ENCODE results near the gene AATF. TPM values are rescaled to one million over a fixed set of nuclear protein-coding genes. Genes with fewer than 3 reads are reported as not detected.

The AATF gene
- total RNA-seq, 1 experiment from 2014 or later = 54.7 TPM

DNA sequence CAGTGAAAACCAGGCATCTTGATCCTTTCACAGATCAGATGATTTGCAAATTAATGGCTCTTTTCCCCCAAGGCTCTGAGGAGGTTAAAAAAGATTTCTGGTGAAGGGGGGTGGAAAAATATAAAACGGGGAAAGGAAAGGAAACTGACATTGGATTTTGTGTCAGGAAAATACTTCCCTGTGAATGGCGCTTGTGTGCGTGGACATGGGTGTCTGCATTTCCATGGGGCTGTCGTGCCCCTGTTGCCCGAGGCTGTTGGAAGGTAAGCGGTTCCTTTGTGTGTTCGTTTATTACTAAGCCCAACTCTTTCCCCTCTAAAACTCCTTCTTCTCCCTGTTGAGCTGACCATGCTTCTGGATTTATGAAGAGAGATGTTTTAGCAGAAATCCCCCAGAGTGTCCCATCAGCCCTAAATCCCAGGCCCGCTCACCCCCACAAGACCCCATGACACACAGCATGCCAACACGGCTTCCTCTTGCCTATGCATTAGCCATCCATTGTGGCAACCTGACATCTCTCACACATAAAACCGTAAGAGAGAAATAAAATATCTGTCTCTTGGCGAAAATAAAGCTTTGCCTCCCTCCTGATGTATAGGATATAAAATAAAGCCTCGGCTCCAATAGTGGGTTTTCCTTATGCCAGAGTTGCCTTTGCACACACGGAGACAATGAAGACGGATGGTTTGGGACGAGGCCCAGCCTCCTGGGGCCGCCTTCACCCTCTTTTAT is 18.7 kb upstream of the AATF start:
- DNase-seq (ENCODE audit: low spot score) = peak; percentile 38
- in situ Hi-C loops (cut with HindIII; ENCODE audit: low sequenced_read_pairs) = loop anchor here (25.0 kb wide), 1 partner anchor 93 kb away; no protein-coding TSS in a partner anchor

DNA sequence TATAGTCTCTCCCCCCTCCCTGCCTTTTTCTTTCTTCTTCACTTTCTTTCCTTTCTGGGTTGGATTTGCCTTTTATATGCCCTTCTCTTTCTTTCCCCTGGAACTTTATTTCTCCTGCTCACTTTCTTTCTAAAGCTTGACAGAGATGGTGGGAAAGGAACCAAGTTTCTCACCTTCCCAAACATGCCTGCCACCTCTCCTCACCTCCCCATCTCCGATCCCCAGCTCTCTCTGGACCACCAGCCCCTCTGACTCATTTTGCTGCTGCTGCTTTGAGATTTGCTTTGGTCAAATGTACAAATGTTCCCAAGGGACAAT is 18.2 kb upstream of the AATF start:
- no peak for DNase-seq (ENCODE audit: low spot score)
- in situ Hi-C loops (cut with HindIII; ENCODE audit: low sequenced_read_pairs) = loop anchor here (25.0 kb wide), 1 partner anchor 93 kb away; no protein-coding TSS in a partner anchor

DNA sequence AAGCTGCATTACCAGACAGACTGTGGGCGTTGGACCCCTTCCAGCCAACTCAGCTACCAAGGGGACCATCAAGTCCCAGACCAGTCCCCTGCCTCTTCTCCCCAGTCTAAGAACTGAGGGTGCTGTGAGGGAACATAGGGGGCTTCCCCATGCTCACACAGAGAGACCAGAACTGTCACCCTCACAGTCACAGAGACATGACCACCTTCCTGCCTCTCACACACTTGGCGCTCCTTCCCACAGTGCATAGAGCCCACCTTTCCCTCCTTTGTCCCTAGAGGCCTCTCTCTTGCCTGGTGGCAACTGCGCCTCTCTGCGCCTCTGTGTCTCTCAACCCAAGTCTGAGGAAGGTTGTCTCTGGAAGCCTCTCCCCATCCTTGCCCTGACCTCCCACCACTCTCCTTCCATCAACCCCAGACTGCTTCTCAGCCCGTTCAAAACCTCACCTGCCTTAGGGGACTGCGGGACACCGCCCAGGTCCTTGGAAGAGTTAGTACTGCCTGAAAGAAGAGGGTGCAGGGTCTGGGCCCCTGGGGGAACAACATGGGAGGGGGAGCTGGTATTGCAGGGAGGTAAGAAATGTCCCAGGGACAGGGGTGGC is 17.6 kb upstream of the AATF start:
- DNase-seq (ENCODE audit: low spot score) = peak; percentile 26
- in situ Hi-C loops (cut with HindIII; ENCODE audit: low sequenced_read_pairs) = loop anchor here (25.0 kb wide), 1 partner anchor 94 kb away; no protein-coding TSS in a partner anchor

DNA sequence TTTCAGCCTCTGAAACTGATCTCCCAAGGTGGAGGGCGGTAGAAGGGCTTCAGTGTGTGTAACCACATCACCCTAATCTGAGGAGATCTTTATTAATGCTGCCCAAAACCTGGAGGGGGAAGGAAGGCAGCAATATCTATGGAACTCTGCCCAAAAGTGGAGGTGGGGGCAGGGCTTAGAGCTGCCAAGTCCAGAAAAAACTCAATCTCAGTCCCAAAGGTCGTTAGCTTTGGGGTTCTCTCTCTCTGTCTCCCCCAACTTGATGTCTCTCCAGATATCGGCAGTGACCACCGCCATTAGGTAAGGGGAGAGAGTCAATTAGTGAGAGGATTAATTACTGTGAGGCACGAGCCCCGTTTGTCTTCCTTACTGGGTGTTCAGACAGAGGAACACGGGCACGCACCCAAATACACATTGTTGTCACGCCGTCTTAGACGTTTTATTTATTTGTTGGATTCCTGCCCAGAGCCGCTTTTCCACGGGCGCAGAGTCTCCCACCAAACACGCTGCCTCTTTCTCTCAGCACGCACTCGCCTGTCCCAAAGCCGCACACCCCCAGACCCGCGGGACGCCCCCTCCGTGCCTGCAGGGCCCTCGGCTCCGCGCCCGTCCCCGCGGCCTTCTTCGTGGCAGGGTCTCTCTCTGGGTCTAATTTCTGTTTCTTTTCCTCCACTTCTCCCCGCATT is 16.9 kb upstream of the AATF start:
- peak; percentile 76 for DNase-seq (ENCODE audit: low spot score)
- in situ Hi-C loops (cut with HindIII; ENCODE audit: low sequenced_read_pairs) = loop anchor here (25.0 kb wide), 1 partner anchor 95 kb away; no protein-coding TSS in a partner anchor

DNA sequence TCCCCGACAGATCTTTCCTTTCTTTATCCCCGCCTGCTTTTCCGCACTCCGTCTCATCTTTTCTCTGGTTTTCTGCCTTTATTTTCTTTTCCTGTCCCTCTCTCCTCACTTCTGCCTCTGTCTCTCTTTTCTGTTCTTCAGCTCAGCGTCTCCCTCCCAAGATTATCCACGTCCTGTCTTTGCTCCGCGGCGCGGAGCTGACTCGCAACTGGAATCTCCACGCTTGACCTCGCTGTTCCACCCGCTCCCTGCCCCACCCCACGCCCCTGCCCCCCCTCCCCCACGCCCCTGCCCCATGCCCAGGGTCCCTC is 16.4 kb upstream of the AATF start:
- in situ Hi-C loops (cut with HindIII; ENCODE audit: low sequenced_read_pairs) = loop anchor here (25.0 kb wide), 1 partner anchor 95 kb away; no protein-coding TSS in a partner anchor
- peak; percentile 32 for DNase-seq (ENCODE audit: low spot score)

DNA sequence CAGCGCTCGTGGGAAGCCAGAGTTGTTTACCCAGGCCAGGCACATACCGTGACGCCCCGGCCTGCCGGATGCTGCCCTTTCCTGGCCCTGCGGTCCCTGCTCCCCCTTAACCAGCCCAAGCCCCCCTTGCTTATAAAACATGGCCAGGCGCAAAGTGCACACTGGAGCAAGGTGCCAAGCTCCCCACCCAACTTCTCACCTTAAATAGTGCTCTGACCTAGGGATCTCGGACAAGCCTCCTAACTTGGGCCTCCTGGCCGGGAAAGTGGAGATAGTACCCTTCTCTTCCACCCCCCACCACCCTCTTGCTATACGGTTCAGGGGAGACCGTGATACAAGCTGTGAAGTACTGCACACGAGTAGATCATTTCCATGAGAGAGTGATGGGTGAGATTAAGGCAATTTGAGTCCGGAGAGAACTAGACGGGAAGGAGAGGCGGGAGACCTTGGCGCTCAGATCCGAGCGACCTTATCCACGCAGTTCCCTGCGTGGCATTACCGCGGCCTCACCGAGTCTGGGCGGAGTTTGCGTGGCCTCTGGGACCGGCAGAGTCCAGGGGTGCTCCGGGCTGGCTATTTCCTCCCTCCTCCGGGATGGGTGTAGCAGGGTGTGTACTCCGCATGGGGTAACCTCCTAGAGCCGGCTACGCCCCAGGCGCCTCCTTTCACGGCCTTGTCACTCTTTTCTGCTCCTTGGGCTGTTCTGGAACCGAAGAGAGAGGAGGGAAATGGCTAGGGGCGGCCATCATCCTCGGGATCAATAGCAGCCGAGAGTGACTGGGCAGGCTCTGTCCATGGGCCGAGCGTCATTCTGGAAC is 15.9 kb upstream of the AATF start:
- DNase-seq (ENCODE audit: low spot score) = peak; percentile 34
- in situ Hi-C loops (cut with HindIII; ENCODE audit: low sequenced_read_pairs) = loop anchor here (25.0 kb wide), 1 partner anchor 96 kb away; no protein-coding TSS in a partner anchor

DNA sequence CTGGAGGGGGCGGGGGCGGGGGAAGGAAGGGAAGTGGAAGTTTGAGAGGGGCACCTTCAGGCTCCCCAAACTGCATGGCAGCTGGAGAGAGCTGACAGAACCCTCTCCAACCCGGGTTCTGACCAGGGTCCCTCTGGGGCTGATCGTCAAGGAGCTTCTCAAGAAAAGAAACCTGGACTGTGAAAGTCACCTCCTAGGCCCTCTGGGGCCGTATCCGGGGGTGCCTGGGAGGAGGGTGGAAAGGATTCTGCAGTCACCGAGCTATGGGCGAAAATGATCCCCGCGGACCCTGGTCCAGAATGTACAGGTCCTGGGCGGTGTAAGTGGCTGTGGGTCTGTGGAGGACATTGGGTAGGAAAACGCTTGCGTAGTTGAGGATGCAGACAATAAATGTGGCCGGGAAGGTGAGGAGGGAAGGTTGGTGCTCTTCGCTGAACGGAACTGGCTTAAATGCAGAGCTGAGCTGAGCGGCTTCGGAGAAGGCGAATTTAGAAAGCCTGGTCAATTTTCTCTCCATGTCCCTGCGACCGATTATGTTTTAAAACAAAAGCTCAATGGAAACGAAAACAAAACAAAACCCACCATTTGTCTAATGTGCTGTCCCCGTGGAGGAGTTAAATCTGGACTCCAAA is 15.1 kb upstream of the AATF start:
- in situ Hi-C loops (cut with HindIII; ENCODE audit: low sequenced_read_pairs) = loop anchor here (25.0 kb wide), 1 partner anchor 96 kb away; no protein-coding TSS in a partner anchor
- DNase-seq (ENCODE audit: low spot score) = no peak

DNA sequence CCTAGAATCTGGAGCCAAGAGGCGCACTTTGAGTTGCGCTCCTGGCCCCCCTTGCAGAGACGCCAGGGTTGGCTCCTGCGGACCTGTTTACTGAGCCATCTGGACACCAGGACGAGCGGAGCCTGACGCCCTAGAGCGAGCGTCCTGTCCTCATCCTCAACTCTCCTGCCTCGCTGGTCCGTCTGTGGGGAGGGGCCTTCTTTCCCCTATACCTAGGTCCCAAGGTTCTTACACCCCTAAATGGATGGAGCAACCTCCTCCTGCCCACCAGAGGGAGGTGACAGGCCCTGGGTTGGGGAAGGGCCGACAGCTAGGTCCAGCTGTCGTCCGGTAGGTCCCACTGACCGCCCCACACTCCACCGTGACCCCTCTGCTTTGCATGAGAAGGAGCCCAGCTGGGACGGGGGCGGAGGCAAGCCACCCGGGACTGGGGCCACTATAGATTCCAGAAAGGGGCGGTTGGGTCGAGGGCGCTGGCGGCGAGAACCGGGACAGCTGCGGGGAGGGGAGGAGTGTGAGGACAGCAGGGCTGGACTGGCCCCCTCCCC is 14.5 kb upstream of the AATF start:
- in situ Hi-C loops (cut with HindIII; ENCODE audit: low sequenced_read_pairs) = loop anchor here (25.0 kb wide), 1 partner anchor 97 kb away; no protein-coding TSS in a partner anchor
- DNase-seq (ENCODE audit: low spot score) = peak; percentile 93

DNA sequence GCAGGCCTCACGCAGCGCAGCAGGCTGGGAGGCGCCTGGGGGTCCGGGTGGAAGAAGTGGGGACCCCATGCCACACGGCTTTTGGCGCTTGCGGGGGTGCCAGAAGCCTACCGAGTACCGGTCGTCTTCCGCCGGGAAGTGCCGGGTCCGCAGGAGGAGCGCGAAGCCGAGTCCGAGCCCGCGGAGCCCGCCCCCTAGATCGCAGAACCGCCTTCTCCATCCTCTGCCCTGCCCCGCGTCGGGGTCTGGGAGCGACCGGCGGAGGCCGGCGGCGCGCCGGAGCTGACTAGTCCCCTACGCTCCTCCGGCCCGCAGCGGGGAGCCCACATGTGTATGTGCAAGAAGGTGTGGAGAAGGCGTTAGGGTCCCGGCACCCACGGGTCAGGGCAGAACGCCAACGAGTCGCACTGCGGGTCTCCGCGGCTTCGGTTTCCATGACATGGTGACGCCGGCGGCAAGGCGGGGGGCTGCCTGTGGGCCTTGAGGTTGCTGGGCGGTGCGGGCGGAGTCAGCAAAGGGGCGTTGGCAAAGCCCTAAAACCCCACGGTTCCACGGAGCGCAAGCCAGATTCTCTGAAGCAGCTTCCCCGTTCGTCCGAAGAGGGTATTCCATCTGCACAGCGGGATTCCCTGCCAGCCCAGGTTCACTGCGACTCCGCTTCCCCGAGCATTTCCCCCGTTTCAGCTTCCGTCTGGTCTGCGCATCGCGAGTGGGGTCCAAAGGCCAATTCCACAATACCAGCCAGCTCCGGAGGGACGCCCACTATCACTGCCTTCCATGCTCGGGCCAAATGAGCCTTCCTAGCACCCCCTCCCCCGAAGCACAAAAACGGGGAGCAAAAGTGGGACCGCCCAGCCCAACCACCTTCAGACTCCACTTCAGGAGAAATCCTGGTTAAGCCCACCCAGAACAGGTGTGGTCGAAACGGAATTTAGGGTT is 13.8 kb upstream of the AATF start:
- peak; percentile 67 for DNase-seq (ENCODE audit: low spot score)
- in situ Hi-C loops (cut with HindIII; ENCODE audit: low sequenced_read_pairs) = loop anchor here (25.0 kb wide), 1 partner anchor 98 kb away; no protein-coding TSS in a partner anchor

DNA sequence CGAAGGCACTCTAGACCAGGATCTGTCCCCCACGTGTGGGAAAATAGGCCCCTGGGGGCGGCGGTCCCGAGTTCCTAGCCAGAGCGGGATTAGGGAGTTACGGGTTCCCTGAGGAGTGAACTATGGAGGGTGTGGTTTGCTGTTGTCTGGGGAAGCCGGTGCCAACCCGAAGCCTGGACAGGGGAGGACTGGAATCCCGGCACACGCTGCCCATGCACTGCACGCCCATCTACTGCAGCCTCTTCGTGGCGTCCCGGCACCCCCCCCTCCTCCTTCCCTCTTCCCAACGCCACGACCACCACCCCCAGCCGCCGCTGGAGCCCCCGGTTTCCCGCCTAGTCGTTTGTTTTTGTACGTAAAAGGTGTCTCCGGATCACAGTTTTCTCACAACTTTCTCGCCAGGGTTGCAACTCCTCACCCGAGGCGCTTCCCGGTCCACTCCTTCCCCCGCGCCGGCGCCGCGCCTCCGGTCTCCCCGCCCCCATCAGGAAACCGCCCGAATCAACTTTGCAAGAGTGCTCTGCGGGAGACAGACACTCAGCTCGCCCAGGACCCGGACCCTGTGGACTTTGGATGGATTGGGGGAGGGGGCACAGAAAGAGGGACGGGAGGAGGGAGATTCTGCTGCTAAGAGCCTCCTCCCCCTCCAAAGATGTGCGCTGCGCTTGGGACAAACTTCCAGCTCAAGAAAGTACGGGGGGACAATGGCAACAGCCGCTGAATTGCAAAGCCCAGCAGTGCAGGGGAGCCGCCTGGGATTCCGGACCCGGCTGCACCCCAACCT is 12.9 kb upstream of the AATF start:
- in situ Hi-C loops (cut with HindIII; ENCODE audit: low sequenced_read_pairs) = loop anchor here (25.0 kb wide), 1 partner anchor 99 kb away; no protein-coding TSS in a partner anchor
- DNase-seq (ENCODE audit: low spot score) = peak; percentile 72

DNA sequence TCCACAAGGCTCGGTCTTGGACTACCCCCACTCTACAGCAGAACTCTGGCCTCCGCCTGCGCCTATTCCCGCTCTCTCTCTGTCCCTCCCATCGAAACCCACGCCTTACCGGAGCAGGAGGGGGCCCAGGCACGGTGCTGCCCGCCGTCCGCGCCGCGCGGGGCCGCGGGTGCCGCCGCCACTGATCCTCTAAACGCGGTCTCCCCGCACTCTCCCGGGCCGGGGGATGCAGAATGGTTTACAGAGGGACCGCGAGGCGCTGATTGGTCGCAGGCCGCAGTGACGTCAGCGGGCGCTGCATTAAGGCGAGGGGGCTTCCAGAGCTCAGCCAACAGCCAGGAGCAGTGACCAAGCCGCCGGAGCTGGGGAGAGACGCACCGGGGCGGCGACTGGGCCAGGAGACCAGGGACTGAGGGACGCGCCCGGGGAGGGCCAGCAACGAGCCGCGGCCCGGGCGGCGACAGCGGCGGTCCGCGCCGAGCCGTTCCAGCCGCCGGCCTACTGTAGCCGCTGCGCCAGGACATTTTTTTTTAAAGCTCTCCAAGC is 12.2 kb upstream of the AATF start:
- in situ Hi-C loops (cut with HindIII; ENCODE audit: low sequenced_read_pairs) = loop anchor here (25.0 kb wide), 1 partner anchor 99 kb away; no protein-coding TSS in a partner anchor
- peak; percentile 94 for DNase-seq (ENCODE audit: low spot score)

DNA sequence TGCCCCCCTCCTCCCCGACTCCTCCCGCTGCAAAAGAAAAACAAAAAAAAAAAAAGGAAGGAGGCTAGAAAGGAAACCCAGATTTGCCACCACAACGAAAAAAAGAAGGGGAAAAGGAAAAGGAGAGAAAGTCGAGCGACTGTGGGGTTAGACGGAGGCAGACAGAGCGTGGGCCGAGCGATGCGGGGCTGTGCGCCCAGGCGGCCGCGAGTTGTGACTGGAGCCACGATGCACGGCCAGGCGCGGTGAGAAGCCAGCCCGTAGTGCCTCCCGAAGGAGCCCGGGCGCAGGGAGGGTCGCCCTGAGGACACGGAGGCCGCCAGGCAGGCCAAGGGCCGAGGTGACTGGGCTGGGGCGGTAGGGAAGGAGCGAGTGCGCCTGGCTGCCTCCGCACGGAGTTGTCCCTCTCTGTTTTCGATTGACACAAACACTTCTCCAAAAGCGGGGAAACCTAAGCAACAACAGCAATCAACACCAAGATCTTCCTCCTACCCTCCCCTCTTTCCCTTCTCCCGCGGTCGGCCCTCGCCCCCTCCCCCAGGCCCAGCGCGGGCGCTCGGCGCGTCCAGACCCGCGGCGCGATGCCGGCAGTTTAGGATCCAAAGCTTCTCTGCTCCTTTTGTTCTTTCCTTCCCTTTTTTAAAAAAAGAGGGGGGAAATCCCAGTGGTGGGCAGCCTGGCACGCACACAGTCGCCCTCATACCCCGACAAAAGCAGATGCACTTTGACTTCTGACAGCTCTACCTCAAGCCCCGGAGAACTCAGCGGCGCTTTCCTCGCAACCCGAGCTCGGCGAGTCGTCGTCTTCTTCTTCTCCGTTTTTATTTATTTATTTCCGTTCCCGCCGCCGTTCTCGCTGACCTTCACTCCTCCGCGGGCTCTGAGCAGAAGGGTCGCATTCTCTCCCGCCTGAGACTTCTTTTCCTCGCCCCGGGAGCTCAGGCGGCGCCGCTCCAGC is 11.5 kb upstream of the AATF start, which contains the start of gene LHX1:
Gene LHX1, plus strand, starts transcription at position 475 of the 958 bp plus-strand sequence. CDS start 723 bp downstream, outside the sequence.
- peak; percentile 38 for DNase-seq (ENCODE audit: low spot score)
- in situ Hi-C loops (cut with HindIII; ENCODE audit: low sequenced_read_pairs) = loop anchor here (25.0 kb wide), 1 partner anchor 100 kb away; no protein-coding TSS in a partner anchor

DNA sequence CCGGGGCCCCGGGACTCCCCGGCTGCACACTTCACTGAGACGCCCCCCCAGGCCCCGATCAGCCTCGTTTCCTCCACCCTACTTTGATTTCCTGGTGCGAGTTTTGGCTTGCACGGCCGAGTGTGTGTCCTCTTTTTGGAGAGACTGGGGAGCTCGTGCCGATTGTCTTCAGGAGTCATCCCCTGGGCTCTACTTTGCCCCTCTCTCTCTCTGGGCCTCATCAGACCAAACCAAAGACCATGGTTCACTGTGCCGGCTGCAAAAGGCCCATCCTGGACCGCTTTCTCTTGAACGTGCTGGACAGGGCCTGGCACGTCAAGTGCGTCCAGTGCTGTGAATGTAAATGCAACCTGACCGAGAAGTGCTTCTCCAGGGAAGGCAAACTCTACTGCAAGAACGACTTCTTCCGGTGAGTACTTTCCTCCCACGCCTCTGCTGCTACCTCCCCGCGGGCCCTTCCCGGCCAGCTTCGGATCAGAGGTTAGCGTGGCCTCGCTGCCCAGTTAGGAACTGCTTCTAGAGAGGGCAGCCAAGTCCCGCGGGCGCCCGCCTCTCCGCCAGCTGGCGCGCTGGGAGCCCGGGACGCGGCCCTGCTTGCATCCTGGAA is 10.7 kb upstream of the AATF start:
- in situ Hi-C loops (cut with HindIII; ENCODE audit: low sequenced_read_pairs) = loop anchor here (25.0 kb wide), 1 partner anchor 101 kb away; no protein-coding TSS in a partner anchor
- DNase-seq (ENCODE audit: low spot score) = peak; percentile 75

DNA sequence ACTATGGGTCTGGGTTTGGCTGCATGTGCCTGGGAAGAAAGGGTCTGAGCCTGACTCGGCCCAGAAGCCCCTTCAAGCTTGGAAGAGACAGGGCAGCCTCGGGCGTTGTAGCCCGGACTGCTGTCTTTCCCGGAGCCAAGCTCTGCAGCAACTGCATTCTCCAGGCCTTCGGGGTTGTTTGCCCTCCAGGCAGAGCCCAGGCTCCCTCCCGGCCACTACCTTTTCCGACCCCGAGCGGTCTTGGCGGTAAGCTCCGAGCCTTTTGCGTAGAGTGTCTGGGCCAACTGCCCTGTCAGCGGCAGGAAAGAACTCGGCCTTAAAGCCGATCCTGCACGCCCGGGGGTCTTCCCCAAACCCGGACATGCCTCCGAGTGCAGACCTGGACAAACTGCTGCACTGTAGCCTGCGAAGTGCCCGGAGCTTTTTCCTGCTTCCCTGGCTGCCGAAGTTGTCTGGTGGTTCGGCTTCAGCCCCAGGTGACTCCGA is 10.1 kb upstream of the AATF start:
- no peak for DNase-seq (ENCODE audit: low spot score)
- in situ Hi-C loops (cut with HindIII; ENCODE audit: low sequenced_read_pairs) = loop anchor here (25.0 kb wide), 1 partner anchor 101 kb away; no protein-coding TSS in a partner anchor
